GM21786 (cell line): Measurements from ENCODE around the gene TGFBI.

Experiments
- ATAC-seq: cut with Tn5 transposase; IDR thresholded peaks from one replicate; pipeline ENCODE4 v1.9.1; 2021; ENCODE audit not compliant: unreplicated experiment

Gene TGFBI

DNA sequence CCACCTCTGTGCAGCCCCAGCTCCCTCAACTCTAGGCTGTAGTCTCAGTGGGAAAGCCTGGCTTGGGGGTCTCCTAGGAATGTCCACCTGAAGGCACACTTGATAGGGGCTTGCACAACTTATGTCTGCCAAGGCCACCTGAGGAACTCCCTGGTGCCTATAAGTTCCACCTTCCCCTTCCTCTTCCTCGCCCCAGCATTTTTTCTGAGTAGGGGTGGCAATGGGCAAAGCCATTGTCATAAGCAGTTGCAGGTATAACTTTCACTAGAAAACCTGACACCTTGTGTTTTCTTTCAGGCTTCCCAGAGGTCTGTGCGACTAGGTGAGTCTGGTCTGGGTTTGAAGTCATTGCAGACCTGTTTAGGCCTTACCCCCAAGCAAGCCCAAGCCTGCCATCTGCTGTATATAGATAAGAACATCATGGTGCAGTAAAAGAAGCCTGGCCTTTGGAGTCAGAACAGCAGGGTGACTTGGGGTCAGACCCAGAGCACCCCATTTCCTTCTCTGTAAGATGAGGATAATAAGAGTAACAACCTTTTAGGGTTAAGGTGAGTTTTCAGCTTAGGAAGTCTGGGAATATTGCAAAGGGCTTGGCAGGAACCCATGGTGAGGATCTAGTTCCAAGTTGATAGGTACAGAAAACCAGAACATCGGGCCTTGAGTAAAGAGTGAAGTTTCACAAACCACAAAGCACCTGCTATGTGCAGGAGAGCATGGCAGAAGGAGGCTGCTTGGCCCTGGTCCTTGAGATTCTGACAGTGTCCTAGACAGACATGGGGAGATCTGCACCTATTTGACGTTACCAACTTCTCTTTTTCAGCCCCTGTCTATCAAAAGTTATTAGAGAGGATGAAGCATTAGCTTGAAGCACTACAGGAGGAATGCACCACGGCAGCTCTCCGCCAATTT is 33.8 kb downstream of the TGFBI start:
- ATAC-seq, result peak; percentile 78

GRCh38 chr5:136063778-136064465 is 35.1 kb downstream of the TGFBI start:
- ATAC-seq, result no peak

DNA sequence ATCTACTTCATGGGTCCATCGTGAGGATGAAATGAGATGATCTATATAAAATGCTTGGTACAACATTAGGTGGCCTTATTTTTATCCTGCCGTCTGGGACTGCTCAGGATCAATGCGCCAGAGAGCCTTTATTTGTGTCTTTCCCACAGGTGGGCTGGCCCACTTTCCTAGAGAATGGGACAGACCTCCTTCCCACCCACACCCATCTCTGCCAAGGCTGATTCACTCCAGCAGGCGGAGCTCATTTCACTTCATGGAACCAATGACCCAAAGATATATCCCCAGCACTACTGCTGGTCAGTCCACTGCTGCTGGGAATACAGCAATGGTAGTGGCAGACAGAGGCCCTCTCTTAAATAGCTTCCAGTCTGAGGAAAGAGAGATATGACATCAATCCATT is 35.7 kb downstream of the TGFBI start:
- no peak for ATAC-seq

DNA sequence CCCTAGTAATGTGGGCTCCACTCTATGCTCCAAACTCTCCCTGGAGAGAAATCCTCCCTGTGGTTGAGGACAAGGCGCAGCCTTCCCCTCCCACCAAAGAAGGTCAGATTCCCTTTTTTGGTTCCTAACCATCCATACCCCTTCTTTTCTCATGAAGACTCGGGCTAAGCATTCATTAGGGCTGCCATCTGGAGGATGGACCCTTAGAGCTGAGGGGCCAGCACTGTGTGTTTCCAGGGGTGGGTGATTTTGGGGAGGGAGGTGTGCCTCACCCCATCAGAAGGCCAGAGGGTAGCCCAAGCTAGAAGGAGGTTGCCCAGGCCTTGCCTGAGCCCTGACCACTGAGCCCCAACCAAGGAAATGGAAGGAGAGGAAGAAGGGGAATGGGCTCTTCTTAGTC is 36.8 kb downstream of the TGFBI start:
- no peak for ATAC-seq

DNA sequence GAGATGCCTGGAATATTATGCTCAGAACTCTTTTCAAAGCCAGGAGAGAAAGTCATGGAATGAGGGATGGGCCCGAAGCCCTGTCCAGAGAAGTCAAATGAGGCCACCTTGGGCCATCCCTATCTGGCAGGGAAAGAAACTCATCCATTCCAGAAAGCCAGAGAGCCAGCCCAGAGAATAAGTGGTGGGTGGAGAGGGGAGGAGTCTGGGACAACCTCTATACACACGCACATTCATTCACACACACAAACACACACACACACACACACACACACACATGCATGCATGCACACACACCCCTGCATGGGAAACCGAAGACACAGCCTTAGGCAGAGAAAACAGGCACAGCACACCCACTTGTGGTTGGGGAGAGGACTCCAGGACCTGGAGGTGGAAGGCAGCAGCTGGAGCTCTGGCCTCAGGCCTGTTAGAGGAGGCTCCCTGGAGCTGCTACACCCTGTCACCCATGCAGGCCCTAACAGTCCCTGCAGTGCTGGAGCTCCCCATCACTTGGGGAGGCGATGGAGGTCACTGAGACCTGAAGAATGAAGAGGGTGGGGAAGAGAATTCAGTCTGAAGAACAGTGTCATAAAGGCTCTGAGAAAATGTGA is 38.0 kb downstream of the TGFBI start:
- ATAC-seq, result no peak

DNA sequence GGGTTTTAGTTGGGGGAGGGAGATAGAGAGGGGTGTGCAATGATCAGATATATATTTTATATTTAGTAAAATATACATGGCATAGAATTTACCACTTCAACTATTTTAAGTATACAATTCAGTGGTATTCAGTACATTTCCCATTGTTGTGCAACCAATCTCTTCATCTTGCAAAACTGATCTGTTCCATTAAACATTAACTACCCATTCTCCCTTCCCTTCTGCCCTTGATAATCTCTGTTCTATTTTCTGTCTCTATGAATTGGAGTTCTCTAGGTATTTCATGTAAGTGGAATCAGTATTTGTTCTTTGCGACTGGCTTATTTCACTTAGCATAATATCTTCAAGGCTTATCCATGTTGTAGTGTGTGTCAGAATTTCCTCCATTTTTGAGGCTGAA is 38.6 kb downstream of the TGFBI start:
- ATAC-seq, result no peak

DNA sequence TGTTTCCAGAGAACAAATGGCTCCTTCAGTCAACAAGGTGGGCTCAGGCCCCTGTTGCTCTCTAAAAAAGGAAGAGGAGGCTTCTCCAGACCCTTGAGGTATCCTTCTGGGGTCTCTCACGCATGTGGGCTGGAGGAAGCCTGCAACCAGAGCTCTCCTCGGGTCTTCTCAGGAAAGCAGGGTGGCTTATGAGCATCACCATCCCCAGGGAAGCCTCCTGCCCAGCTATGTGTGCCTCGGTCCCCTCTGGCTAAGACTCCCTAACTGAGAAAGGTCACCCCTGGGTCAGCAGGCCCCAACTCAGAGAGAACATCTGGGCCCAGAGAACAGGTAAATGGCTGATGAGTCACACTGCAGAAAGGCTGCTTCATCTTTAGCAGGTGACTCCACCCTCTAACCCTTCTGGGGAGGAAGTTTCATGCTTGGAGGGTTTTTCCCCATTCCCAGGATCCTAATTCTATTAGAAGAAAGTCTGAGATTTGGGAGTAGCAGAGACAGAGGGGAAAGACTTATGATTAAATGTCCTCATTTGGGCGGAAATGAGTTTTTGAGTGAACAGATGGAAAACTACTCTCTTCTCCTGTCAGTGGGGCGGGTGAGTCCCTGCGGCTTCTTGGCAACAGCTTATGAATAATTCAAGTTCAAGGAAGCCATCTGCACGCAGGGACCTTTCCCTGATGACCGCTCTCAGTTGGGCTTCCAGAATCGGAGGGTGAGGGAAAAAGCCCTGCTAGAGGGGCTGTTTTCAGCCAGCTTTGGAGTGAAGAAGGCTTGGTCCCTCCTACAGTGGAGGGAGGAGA is 41.9 kb downstream of the TGFBI start:
- no peak for ATAC-seq

GRCh38 chr5:136073714-136074529 is 45.1 kb downstream of the TGFBI start:
- ATAC-seq, result peak; percentile 85

GRCh38 chr5:136075466-136075891 is 46.7 kb downstream of the TGFBI start:
- no peak for ATAC-seq

DNA sequence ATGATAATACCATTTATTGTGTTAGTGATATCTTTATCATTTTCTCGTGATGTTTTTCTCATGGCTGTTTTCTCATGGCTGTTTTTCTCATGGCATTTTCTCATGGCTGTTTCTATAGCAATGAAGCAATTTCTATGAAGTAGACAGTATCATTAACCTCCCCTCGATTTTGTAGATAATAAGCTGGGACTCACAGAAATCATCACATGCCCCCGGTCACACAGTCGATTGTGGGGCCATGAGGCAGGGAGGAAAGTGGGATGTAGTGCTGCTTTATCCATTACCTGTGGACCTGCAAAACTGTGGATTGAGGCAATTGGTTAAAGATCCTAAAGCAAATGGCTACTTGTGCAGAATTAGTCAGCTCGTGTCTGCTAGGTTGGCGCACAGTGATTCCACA is 47.3 kb downstream of the TGFBI start:
- ATAC-seq, result no peak

GRCh38 chr5:136076881-136077445 is 48.2 kb downstream of the TGFBI start:
- no peak for ATAC-seq

DNA sequence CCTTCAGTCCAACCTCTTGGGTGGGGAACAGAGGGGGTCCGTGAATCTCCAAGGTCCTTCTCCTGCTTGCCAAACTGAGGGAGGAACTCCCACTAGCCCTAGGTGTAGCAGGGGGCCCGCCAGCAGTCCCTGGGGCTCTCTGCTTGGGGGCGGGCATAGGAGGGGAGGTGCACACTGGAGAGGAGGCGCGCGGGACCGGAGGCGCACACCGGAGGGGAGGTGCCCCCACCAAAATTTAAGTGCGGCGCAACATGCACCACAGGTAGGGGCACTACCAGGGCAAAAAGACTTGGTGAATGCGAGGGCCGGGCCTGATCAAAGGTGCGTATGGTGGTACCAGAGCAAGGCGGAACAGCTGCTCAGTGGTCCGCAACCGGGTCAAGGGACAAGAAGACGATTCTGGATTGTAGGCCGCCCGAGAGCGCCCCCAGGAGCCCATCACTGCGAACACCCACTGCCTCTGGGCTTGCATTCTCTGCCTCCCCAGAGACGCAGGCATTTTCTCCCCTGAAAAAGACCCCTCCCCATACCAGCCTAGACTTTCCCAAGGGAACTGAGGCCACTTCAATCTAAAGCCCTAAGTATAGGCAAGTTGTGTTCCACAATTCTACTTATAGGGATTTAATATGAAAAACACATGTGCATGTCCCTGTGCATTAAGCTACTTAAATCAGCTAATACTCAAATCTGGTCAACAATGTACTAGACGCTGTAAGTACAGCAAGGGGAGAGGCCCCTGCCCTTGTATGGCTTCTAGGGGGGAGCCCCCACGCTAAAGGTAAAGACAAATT is 50.6 kb downstream of the TGFBI start:
- no peak for ATAC-seq

- ATAC-seq, result no peak
Measured at GRCh38 chr5:136080113-136080482, 51.3 kb downstream of the TGFBI start.

GRCh38 chr5:136080483-136081216 is 51.9 kb downstream of the TGFBI start:
- peak; percentile 88 for ATAC-seq

GRCh38 chr5:136081217-136081591 is 52.4 kb downstream of the TGFBI start:
- no peak for ATAC-seq

- ATAC-seq, result no peak
Measured at GRCh38 chr5:136082390-136083193, 53.8 kb downstream of the TGFBI start.

- no peak for ATAC-seq
Measured at GRCh38 chr5:136084698-136085097, 55.9 kb downstream of the TGFBI start.
